OCI-LY3 (cell line): ENCODE measurements around the gene EPHB2.

Experiments
- CTCF ChIP-seq: fragments of 200-600, 300-600 bp; sonication (generic); IDR thresholded peaks from 2 replicates; pipeline ENCODE4 v1.5.1; 2014; ENCODE audit warnings: antibody characterized with exemption, low read length, low read depth
- EZH2phosphoT487 ChIP-seq: fragments of 200-600 bp; shearing (Covaris generic); IDR thresholded peaks from 2 replicates; pipeline ENCODE4 v1.6.1; 2018; ENCODE audit warnings: antibody characterized with exemption, mixed run types, low read depth

GRCh38 chr1:22908880-22909426 lies 198.3 kb downstream of the EPHB2 start:
- TF ChIP-seq CTCF = no peak
- no peak for TF ChIP-seq EZH2phosphoT487
